BLaER1 treated with 17β-estradiol and CSF1 and Interleukin-3, amounts not matched to agents 10 nM and 100 nM (cell line): ENCODE measurements around the gene CMSS1.

Experiments
- H3K27ac ChIP-seq, 11 experiments: shearing (Covaris generic); formaldehyde crosslinking; 2 replicates each; pipeline ENCODE4 v1.8.1; 2022
- H3K27me3 ChIP-seq, 11 experiments: shearing (Covaris generic); formaldehyde crosslinking; 2 replicates each; pipeline ENCODE4 v1.8.1; 2022
- H3K36me3 ChIP-seq, 11 experiments: shearing (Covaris generic); formaldehyde crosslinking; 2 replicates each; pipeline ENCODE4 v1.8.1; 2022
- H3K4me1 ChIP-seq, 10 experiments: shearing (Covaris generic); formaldehyde crosslinking; 2 replicates each; pipeline ENCODE4 v1.8.1; 2022
- H3K4me2 ChIP-seq, 11 experiments: shearing (Covaris generic); formaldehyde crosslinking; 2 replicates each; pipeline ENCODE4 v1.8.1; 2022
- H3K4me3 ChIP-seq, 10 experiments: shearing (Covaris generic); formaldehyde crosslinking; 2 replicates each; pipeline ENCODE4 v1.8.1; 2022
- H3K9ac ChIP-seq, 11 experiments: shearing (Covaris generic); formaldehyde crosslinking; 2 replicates each; pipeline ENCODE4 v1.8.1; 2022
- H3K9me3 ChIP-seq, 11 experiments: shearing (Covaris generic); formaldehyde crosslinking; replicated peaks in 1 of 11; 2 replicates each; pipeline ENCODE4 v1.8.1; 2022
- H4K20me1 ChIP-seq, 11 experiments: shearing (Covaris generic); formaldehyde crosslinking; 2 replicates each; pipeline ENCODE4 v1.8.1; 2022
- Cebpa-rat ChIP-seq, 11 experiments: shearing (Covaris generic); IDR thresholded peaks; 2 replicates each; pipeline ENCODE4 v1.8.1; 2022

Gene CMSS1

GRCh38 chr3:99878005-99878404, 60.3 kb downstream of the CMSS1 start:
- Histone ChIP-seq H3K9ac (no peak overlapping the region), H4K20me1 (peaks cover 0 to 98% (median 71%) of the 10 kb centered on the region in 11 experiments; a peak in 17 of 22 replicates), H3K27me3 (peaks cover 33 to 54% (median 51%) of the 10 kb centered on the region in 11 experiments), H3K4me2 (no peak overlapping the region), H3K9me3 (no peaks in the 10 kb centered on the region), H3K4me3 (no peak overlapping the region), H3K4me1 (peaks cover 0 to 21% (median 13%) of the 10 kb centered on the region in 10 experiments; a peak in 15 of 20 replicates), H3K27ac (no peak overlapping the region), H3K36me3 (peaks cover 0 to 7% (median 0%) of the 10 kb centered on the region in 11 experiments; a peak in 2 of 22 replicates)
- TF ChIP-seq Cebpa-rat (IDR thresholded peaks at IDR 0.05): no peak

GRCh38 chr3:99879275-99879674, 61.6 kb downstream of the CMSS1 start:
- no peak overlapping the region for H3K4me3 ChIP-seq
- H3K9me3 ChIP-seq: no peaks in the 10 kb centered on the region
- no peak overlapping the region for H3K9ac ChIP-seq
- H3K4me1 ChIP-seq: peaks cover 0 to 21% (median 13%) of the 10 kb centered on the region in 10 experiments; a peak in 15 of 20 replicates
- no peak for TF ChIP-seq Cebpa-rat (IDR thresholded peaks at IDR 0.05)
- H3K27ac ChIP-seq: no peak overlapping the region
- H3K4me2 ChIP-seq: no peak overlapping the region
- H4K20me1 ChIP-seq: peaks cover 0 to 98% (median 65%) of the 10 kb centered on the region in 11 experiments; a peak in 17 of 22 replicates
- H3K27me3 ChIP-seq: peaks cover 20 to 41% (median 38%) of the 10 kb centered on the region in 11 experiments
- peaks cover 0 to 7% (median 0%) of the 10 kb centered on the region in 11 experiments; a peak in 2 of 22 replicates for H3K36me3 ChIP-seq

GRCh38 chr3:99881121-99881524, 63.5 kb downstream of the CMSS1 start:
- peaks cover 0 to 7% (median 0%) of the 10 kb centered on the region in 11 experiments; a peak in 2 of 22 replicates for H3K36me3 ChIP-seq
- H3K9ac ChIP-seq: no peak overlapping the region
- TF ChIP-seq Cebpa-rat (IDR thresholded peaks at IDR 0.05): no peak

GRCh38 chr3:99882436-99883137, 64.9 kb downstream of the CMSS1 start:
- Histone ChIP-seq H3K4me1 (no peaks in the 10 kb centered on the region), H3K9ac (no peak overlapping the region), H3K9me3 (no peaks in the 10 kb centered on the region), H4K20me1 (peaks cover 0 to 76% (median 32%) of the 10 kb centered on the region in 11 experiments; a peak in 11 of 22 replicates), H3K4me2 (no peak overlapping the region), H3K27me3 (peaks cover 0 to 8% (median 5%) of the 10 kb centered on the region in 11 experiments; a peak in 14 of 22 replicates), H3K27ac (no peak overlapping the region), H3K4me3 (no peak overlapping the region), H3K36me3 (peaks cover 0 to 7% (median 0%) of the 10 kb centered on the region in 11 experiments; a peak in 2 of 22 replicates)
- TF ChIP-seq Cebpa-rat (IDR thresholded peaks at IDR 0.05): no peak

More at GRCh38 chr3:99881121-99881524, 63.5 kb downstream of the CMSS1 start:
- Histone ChIP-seq H3K4me2 (no peak overlapping the region), H3K27me3 (peaks cover 2 to 23% (median 20%) of the 10 kb centered on the region in 11 experiments; a peak in 21 of 22 replicates), H3K9me3 (no peaks in the 10 kb centered on the region), H3K4me3 (no peak overlapping the region), H4K20me1 (peaks cover 0 to 88% (median 47%) of the 10 kb centered on the region in 11 experiments; a peak in 15 of 22 replicates), H3K27ac (no peak overlapping the region), H3K4me1 (peaks cover 0 to 8% (median 5%) of the 10 kb centered on the region in 10 experiments; a peak in 14 of 20 replicates)

DNA sequence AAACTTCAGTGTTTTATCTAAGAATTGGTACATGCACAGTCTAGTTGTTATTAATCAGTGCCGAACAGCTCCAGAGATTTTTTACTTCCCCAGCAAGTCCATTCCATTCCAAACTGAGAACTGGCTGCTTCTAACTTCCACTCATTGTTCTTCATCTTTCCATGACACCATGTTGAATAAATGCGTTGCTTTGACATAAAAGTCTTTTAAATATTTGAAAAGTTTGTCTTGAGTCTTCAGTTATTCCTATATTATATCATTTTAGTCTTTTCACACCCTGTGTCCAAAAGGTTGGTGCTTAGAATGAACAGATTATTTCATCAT, 65.4 kb downstream of the CMSS1 start:
- H3K4me1 ChIP-seq: no peaks in the 10 kb centered on the region
- no peak overlapping the region for H3K4me3 ChIP-seq
- H4K20me1 ChIP-seq: peaks cover 0 to 76% (median 27%) of the 10 kb centered on the region in 11 experiments; a peak in 11 of 22 replicates
- no peak overlapping the region for H3K9ac ChIP-seq
- TF ChIP-seq Cebpa-rat (IDR thresholded peaks at IDR 0.05): no peak
- no peak overlapping the region for H3K27ac ChIP-seq
- H3K36me3 ChIP-seq: peaks cover 0 to 7% (median 0%) of the 10 kb centered on the region in 11 experiments; a peak in 2 of 22 replicates
- no peak overlapping the region for H3K4me2 ChIP-seq
- peaks cover 0 to 4% (median 0%) of the 10 kb centered on the region in 11 experiments; a peak in 5 of 22 replicates for H3K27me3 ChIP-seq
- H3K9me3 ChIP-seq: no peaks in the 10 kb centered on the region

GRCh38 chr3:99883693-99884092, 66.0 kb downstream of the CMSS1 start:
- Histone ChIP-seq H3K9ac (no peak overlapping the region), H4K20me1 (peaks cover 0 to 73% (median 21%) of the 10 kb centered on the region in 11 experiments; a peak in 10 of 22 replicates)
- no peak for TF ChIP-seq Cebpa-rat (IDR thresholded peaks at IDR 0.05)

DNA sequence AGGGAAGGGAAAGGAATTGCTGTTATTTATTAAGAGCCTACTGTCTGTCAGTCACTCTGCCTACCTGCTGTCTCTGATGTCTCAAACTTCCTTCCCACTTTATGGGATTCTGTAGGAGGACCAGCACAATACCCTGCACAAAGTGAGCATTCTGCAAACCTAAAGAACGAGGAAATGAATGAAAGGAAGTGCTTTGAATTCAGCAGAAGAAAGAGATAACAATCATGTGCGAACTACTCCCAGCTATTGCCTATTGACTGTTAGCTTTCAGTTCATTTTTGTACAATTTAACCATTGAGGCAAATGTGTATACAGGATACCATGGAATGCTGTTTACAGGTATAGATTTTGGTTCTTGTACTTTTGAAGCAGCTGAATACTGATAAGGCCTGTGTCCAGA, 66.8 kb downstream of the CMSS1 start:
- Histone ChIP-seq H3K27me3 (no peaks in the 10 kb centered on the region), H3K36me3 (peaks cover 0 to 7% (median 0%) of the 10 kb centered on the region in 11 experiments; a peak in 2 of 22 replicates), H3K4me3 (no peak overlapping the region), H3K4me1 (no peaks in the 10 kb centered on the region), H3K4me2 (no peak overlapping the region), H4K20me1 (peaks cover 0 to 65% (median 17%) of the 10 kb centered on the region in 11 experiments; a peak in 9 of 22 replicates), H3K27ac (no peak overlapping the region), H3K9ac (no peak overlapping the region), H3K9me3 (no peaks in the 10 kb centered on the region)
- TF ChIP-seq Cebpa-rat (IDR thresholded peaks at IDR 0.05): no peak

More at GRCh38 chr3:99883693-99884092, 66.0 kb downstream of the CMSS1 start:
- Histone ChIP-seq H3K4me3 (no peak overlapping the region), H3K27me3 (no peaks in the 10 kb centered on the region), H3K4me2 (no peak overlapping the region), H3K9me3 (no peaks in the 10 kb centered on the region), H3K36me3 (peaks cover 0 to 7% (median 0%) of the 10 kb centered on the region in 11 experiments; a peak in 2 of 22 replicates), H3K4me1 (no peaks in the 10 kb centered on the region), H3K27ac (no peak overlapping the region)

- Histone ChIP-seq H3K4me1 (no peaks in the 10 kb centered on the region), H3K4me2 (no peak overlapping the region), H3K36me3 (peaks cover 0 to 4% (median 0%) of the 10 kb centered on the region in 11 experiments; a peak in 1 of 22 replicates), H3K9ac (no peak overlapping the region), H3K4me3 (no peak overlapping the region), H3K9me3 (no peaks in the 10 kb centered on the region), H3K27me3 (no peaks in the 10 kb centered on the region), H4K20me1 (peaks cover 0 to 59% (median 11%) of the 10 kb centered on the region in 11 experiments; a peak in 9 of 22 replicates), H3K27ac (no peak overlapping the region)
- TF ChIP-seq Cebpa-rat (IDR thresholded peaks at IDR 0.05): no peak
Measured at GRCh38 chr3:99885085-99885484, 67.4 kb downstream of the CMSS1 start.

DNA sequence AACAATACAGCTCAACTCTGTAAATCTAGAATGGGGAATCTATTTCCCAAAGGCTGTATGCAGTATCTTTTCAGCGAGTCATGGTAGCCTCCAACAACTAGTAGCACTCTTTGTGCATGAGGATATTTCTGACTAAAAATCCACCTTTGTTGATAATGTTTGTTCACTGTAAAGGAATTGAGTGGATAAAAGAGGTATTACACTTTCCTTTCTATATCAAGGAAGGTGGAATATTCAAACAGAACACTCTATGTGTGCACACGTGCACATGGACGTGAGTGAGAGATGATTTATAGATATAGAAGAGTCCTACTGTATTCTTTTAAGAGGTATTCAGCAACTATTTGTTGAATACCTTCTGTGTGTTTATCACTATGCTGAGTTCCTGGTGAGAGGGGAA, 68.2 kb downstream of the CMSS1 start:
- Histone ChIP-seq H3K9ac (no peak overlapping the region), H4K20me1 (peaks cover 0 to 56% (median 4%) of the 10 kb centered on the region in 11 experiments; a peak in 7 of 22 replicates), H3K36me3 (0 out of 22 replicates have a peak, but pooled peaks cover 0 to 4% (median 0%) of the 10 kb centered on the region in 11 experiments), H3K9me3 (no peaks in the 10 kb centered on the region), H3K4me3 (no peak overlapping the region), H3K27me3 (no peaks in the 10 kb centered on the region), H3K4me1 (no peaks in the 10 kb centered on the region), H3K27ac (no peak overlapping the region), H3K4me2 (no peak overlapping the region)
- no peak for TF ChIP-seq Cebpa-rat (IDR thresholded peaks at IDR 0.05)
